ENCODE data around the gene TCEANC2. TPM values are rescaled to one million over a fixed set of nuclear protein-coding genes. Genes with fewer than 3 reads are reported as not detected.

The TCEANC2 gene
- total RNA-seq, 2 donors from 2014 or later, result 4.4 to 5.9 TPM

GRCh38 chr1:54069791-54070170, 16.4 kb downstream of the TCEANC2 start:
- no peaks in the 10 kb centered on the region for H3K36me3 ChIP-seq
- no peak for TF ChIP-seq CTCF (IDR thresholded peaks at IDR 0.05)
- no peak overlapping the region for H3K27ac ChIP-seq
- intact Hi-C loops (cut with DNase I), result loop anchor here (5.0 to 10.0 kb wide), 3 partner anchors 335 to 735 kb away; partner anchors contain the start of genes SSBP3 and TTC22
- no peaks in the 10 kb centered on the region for H3K27me3 ChIP-seq
- DNase-seq, result no peak
- H3K4me3 ChIP-seq, result no peak overlapping the region
- no peak overlapping the region for H3K9ac ChIP-seq (ENCODE audit: low read depth in 2 of 2, low read length in 2 of 2)
- no peaks in the 10 kb centered on the region for H3K4me1 ChIP-seq
- H3K9me3 ChIP-seq, result no peaks in the 10 kb centered on the region

GRCh38 chr1:54070171-54070837, 16.9 kb downstream of the TCEANC2 start:
- no peak overlapping the region for H3K9ac ChIP-seq (ENCODE audit: low read depth in 2 of 2, low read length in 2 of 2)
- no peak overlapping the region for H3K27ac ChIP-seq
- H3K36me3 ChIP-seq, result no peaks in the 10 kb centered on the region
- no peaks in the 10 kb centered on the region for H3K9me3 ChIP-seq
- H3K4me3 ChIP-seq, result no peak overlapping the region
- DNase-seq, result no peak
- H3K27me3 ChIP-seq, result no peaks in the 10 kb centered on the region
- no peaks in the 10 kb centered on the region for H3K4me1 ChIP-seq
- TF ChIP-seq CTCF (IDR thresholded peaks at IDR 0.05), result peak; percentile 65
- intact Hi-C loops (cut with DNase I), result loop anchor here (10.0 kb wide), 1 partner anchor 334 kb away; the partner anchor contains the start of gene SSBP3

- DNase-seq, result no peak
- TF ChIP-seq CTCF (IDR thresholded peaks at IDR 0.05), result no peak
- no peak overlapping the region for H3K4me3 ChIP-seq
- H3K27me3 ChIP-seq, result no peaks in the 10 kb centered on the region
- no peak overlapping the region for H3K9ac ChIP-seq (ENCODE audit: low read depth in 2 of 2, low read length in 2 of 2)
- H3K4me1 ChIP-seq, result no peaks in the 10 kb centered on the region
- no peaks in the 10 kb centered on the region for H3K36me3 ChIP-seq
- no peak overlapping the region for H3K27ac ChIP-seq
- intact Hi-C loops (cut with DNase I), result loop anchor here (10.0 kb wide), 1 partner anchor 327 kb away; the partner anchor contains the start of gene SSBP3
- no peaks in the 10 kb centered on the region for H3K9me3 ChIP-seq
These were observed 24.0 kb downstream of the TCEANC2 start for GRCh38 chr1:54077359-54077758.

GRCh38 chr1:54080598-54081049, 27.2 kb downstream of the TCEANC2 start:
- no peak overlapping the region for H3K4me3 ChIP-seq
- H3K27me3 ChIP-seq, result no peaks in the 10 kb centered on the region
- TF ChIP-seq CTCF (IDR thresholded peaks at IDR 0.05), result no peak
- no peak for DNase-seq
- no peaks in the 10 kb centered on the region for H3K4me1 ChIP-seq
- no peak overlapping the region for H3K27ac ChIP-seq
- H3K36me3 ChIP-seq, result no peaks in the 10 kb centered on the region
- intact Hi-C loops (cut with DNase I), result no loop called here
- H3K9ac ChIP-seq (ENCODE audit: low read depth in 2 of 2, low read length in 2 of 2), result no peak overlapping the region
- H3K9me3 ChIP-seq, result no peaks in the 10 kb centered on the region

- Histone ChIP-seq H3K27me3 (no peaks in the 10 kb centered on the region), H3K27ac (no peak overlapping the region), H3K4me1 (no peaks in the 10 kb centered on the region), H3K9ac (ENCODE audit: low read depth in 2 of 2, low read length in 2 of 2) (peak overlapping the region in 1 of 2 donors; percentile 47), H3K9me3 (no peaks in the 10 kb centered on the region), H3K4me3 (no peak overlapping the region), H3K36me3 (no peaks in the 10 kb centered on the region)
- peak; percentile 81 for TF ChIP-seq CTCF (IDR thresholded peaks at IDR 0.05)
- peak; percentile 89 for DNase-seq
- intact Hi-C loops (cut with DNase I), result no loop called here
These were observed 28.2 kb downstream of the TCEANC2 start for GRCh38 chr1:54081306-54082270.

Measured in colonic mucosa (tissue), 4 donors.